Measurements from ENCODE around the gene SMOC1.
A peak's percentile ranks its signal among the peaks of the same experiment; 100 is the strongest.

The SMOC1 gene

DNA sequence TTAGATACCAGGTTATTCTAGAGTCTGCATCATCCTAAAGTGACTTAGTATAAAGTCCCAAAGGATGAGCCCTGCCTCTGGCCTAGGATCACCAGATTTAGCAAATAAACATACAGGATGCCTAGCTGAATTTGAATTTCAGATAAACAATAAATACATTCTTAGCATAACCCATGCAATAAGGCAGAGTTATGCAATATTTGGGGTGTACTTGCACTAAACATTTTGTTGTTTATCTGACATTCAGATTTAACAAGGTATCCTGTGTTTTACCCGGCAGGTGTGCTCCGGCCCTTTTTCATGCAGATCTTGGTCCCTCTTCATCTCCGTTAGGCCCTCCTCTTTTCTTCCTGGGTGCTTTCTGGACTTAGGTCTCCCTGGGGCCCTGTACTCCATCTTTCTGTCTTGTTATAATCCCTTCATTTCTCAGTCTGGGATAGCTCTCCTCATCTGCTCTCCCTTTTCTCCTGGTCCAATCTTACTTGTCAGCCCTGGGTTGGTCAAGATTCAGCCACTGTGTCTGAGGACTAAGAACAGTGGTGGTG, 18.1 kb upstream of the SMOC1 start:
- H3K27ac ChIP-seq, result no peak overlapping the region
- no peak for DNase-seq (ENCODE audit: low read depth, low spot score)

DNA sequence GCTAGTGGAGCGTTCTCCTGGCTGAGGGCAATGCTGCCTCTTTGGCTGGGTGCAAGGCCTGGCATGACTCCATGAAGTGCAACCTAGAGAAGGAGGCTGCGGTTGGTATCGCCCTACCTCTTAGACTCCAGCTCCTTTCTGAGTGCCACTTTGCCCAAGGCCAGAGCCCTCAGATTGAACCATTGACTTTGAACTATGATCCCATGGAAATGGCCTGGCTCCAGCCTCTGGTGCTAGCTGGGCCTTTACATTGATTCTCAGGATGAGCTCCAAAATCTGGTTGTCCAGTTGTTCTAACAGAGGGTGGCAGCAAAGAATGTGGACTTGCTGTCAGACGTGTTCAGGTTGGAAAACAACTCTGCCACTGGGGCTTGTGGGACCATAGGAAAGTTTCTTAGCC, 16.1 kb upstream of the SMOC1 start:
- H3K27ac ChIP-seq, result no peak overlapping the region
- no peak for DNase-seq (ENCODE audit: low read depth, low spot score)

DNA sequence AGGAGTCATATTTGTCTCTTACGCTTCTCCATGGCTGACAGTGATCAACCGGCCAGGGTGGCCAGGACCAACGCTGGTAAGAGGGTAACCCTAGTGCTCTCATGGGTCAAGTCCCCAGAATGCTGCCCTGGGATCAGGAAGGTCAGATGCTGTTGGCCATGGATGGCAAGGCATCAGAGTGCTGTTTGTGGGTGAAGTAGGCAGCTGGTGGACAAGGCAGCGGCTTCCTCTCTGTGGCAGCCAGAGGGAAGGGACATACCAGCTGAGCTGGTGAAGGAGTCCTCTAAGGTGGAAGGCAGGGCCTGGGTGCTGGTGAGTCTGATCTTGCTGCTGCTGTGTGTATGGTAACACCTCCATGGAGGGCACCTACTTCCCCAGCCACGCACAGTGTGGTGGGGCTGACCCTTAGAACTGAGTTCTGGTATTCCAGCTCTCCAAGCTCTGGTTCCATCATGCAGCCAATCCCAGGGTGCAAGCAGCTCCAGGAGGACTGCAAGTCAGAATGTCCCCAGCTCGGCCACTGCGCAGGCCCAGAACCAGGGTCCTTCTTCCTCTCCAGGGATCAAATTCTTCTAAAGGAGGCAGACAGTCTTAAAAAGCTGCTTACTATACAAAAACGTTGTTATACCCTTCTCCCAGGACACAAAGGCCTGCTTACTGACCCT, 13.4 kb upstream of the SMOC1 start:
- DNase-seq (ENCODE audit: low read depth, low spot score), result no peak
- H3K27ac ChIP-seq, result no peak overlapping the region

DNA sequence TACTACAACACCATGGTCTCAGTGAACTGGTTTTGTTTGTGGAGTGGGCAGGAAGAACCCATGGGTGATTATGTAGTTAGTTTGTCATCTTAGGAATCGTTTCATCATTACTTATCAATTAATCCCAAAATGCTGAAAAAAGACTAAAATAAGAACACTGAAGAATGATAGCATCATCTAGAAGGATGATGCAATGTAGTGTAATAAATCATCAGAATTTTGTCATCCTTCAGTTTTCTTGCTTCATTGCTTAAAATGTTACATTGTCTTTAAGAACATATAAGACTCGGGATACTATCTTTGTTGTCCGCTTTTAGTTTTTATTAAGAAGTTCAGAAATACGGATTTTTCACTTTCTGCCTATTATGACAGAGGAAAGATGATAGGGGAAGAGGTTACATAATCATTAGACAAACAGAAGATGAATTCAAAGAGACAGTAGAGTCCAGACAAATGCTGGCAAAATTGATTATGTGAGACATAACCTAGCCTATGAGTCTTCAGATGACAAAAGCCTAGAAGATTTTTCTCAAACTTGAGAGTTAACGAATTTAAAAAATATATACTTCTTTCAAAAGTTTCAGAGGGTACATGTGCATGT, 10.8 kb upstream of the SMOC1 start:
- no peak for DNase-seq (ENCODE audit: low read depth, low spot score)

DNA sequence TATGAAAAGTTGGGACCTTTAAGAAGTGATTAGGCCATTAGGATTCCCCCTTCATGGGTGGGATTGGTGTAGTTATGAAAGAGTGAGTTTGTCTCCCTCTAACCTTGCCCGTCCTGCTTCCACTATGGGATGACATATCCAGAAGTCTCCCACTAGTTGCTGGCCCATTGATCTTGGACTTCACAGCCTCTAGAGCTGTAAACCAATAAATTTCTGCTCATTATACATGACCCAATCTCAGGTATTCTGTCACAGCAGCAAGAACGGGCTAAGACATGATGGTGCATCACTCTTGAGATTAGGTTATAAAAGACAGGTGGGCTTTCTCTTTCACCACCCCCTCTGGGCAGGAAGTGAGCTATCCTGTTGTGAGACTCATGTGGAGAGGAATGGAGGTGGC, 8.6 kb upstream of the SMOC1 start:
- no peak for DNase-seq (ENCODE audit: low read depth, low spot score)
- H3K27ac ChIP-seq, result no peak overlapping the region

More for the DNA sequence above, 10.8 kb upstream of the SMOC1 start:
- H3K27ac ChIP-seq, result no peak overlapping the region

DNA sequence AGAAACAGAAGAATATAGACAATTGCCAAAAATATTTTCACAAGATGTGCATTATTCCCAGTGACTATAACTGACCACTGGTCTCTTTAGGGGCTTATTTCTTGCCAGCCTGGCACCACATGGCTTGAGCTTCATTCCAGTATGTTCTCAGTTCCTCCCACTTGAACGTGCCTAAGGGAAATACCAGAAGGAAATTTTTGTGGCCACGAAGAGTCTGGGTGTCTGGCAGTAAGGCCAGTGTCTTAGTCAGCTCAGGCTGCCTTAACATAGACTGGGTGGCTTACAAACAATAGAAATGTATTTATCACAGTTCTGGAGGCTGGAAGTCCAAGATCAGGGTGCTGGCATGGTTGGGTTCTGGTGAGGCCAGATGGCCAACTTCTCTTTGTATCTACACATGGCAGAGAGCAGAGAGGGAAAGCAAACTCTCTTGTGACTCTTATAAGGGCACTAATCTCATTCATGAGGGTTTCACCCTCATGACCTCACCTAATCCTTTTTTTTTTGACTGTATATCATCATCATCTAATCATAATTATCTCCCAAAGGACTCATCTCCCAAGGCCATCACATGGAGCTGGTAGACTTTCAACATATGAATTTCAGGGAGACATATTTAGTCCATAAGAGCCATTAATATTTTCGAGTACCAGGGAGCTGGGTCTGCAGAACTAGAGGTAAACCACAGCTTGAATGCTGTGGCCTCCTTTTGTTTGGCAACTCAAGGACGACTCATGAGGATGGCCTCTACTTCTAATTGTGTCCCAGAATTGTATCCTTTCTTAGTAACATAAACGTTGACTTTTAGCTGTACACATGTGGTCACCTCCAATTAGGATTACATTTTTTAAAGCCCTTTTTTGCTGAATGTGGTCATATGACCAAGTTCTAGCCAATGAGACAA, 5.1 kb upstream of the SMOC1 start:
- no peak overlapping the region for H3K27ac ChIP-seq
- DNase-seq (ENCODE audit: low read depth, low spot score), result peak; percentile 29

DNA sequence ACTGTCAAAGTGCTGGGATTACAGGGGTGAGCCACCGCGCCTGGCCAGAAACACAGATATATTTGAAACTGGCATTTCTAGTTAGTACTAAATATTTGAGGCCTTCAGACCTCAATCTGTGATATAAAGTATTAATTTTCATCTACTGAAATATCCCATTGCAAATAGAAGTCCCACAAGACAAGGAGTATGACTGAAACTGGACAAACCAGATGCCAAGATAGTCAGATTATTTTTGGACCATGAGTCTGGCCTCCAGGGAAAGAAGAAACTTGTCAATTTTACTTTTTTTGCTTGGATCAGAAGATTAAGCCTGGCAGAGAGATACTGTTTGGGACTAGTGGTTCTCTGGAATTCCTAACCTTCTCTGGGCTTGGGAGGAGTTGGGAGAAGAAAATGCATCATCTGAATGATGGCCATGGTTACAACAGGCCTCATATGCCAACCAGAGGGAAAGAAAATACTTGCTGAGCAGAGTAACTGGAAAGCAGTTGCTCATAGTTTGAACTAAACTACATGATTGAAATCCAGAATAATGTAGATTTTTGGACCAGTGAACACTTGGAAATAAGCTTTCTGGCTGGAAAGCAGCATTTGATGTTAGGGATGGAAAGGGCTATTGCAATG, 2.9 kb upstream of the SMOC1 start:
- no peak for DNase-seq (ENCODE audit: low read depth, low spot score)
- H3K27ac ChIP-seq, result no peak overlapping the region

DNA sequence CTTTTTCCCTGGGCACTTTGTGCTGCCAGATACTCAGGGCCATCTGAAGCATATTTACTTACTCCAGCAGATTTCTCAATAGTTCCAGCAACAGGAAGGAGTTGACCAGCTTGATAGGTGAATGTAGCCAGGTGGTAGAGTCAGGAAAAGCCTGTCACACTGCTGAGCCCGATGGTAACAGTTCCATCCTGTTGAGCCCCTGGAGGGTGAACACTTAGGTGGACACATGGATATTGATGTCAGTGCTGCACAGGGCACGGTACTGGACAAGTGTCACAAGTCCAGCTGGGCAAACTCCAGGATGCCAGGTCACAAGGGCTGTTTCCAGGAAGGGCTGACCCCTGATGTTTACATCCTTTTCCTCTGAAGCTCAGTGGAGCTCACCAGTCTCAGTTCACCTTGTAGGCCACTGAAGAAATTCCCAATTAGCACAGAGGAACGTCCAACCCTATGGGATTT, 2.3 kb upstream of the SMOC1 start:
- H3K27ac ChIP-seq, result no peak overlapping the region
- no peak for DNase-seq (ENCODE audit: low read depth, low spot score)

DNA sequence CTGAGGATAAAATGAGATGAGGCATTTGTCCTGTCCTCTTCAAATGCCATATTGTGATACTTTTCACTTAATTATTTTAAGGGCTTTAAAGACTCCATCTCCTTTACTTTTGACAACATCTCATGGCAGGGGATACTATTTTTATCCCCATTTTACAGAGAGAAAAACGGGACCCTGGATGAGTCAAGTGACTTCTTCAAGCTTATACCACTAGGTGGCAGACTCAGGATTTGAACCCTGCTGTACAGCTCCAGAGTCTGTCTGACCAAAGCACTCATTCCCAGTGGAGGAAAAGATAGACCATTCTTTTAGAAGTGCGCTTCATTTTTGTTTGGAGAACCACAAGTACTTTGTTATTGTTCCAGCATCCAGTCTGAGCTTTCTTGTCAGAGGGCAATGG, 1.7 kb upstream of the SMOC1 start:
- H3K27ac ChIP-seq, result no peak overlapping the region
- DNase-seq (ENCODE audit: low read depth, low spot score), result no peak

DNA sequence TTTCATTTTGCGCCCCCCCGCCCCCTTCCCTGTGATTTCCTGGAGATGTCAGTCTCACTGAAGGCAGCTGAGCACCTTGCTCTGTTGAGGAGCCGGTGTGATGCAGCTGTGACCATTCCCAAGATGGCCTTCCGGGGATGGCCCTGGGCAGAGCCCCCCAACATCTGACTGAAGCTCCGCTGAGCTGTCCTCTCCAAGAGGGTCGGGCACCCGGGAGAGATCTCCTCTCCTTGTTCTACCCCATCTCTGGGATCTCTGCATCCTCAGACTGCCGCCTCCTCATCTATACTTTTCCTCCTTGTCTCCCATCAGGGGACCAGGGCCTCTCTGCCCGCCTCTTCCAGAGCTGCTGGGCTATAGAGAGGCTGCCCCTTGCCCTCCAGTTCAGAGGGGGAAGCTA, 965 bp upstream of the SMOC1 start:
- H3K27ac ChIP-seq, result no peak overlapping the region
- no peak for DNase-seq (ENCODE audit: low read depth, low spot score)

DNA sequence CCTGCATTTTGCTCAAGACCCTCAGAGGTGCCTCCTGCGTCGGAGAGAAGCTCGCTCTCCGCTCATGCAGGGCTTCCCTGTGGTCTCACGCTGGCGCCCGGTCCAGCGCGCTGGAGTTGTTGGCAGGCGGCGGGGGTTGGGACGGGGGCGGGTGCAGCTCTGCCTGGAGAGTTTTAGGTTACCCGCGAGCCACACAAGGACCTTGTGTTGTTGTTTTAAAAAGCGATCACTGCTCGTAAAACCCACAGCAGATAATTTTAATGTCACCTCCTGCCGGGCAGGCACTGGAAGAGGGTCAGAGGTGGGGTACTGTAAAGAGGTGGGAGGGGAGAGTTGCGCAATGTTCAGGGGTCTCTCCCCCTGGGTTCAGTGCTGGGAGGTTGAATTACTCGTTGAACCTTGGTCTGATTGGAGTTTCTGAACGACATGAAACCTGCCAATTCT, 850 bp downstream of the SMOC1 start:
- no peak for DNase-seq (ENCODE audit: low read depth, low spot score)
- no peak overlapping the region for H3K27ac ChIP-seq

DNA sequence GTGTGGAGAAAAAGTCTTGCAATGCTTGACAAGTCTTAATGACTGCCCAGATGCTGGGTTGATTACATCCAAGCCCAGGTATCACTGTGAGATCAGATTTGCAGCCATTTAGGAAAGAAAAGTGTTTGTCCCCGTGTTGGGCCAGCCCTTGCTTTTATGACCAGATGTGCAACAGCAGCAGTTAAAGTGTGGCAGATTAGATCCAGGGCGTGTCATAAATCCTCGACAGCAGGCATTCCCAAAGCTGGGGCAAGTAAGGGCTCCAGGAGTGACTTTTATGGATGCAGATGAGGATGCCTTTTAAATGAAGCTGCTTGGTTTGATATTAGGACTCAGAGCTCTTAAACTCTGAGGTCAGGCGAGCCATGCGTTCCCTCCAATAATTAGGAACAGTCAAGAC, 1.7 kb downstream of the SMOC1 start:
- DNase-seq (ENCODE audit: low read depth, low spot score), result no peak
- H3K27ac ChIP-seq, result no peak overlapping the region

DNA sequence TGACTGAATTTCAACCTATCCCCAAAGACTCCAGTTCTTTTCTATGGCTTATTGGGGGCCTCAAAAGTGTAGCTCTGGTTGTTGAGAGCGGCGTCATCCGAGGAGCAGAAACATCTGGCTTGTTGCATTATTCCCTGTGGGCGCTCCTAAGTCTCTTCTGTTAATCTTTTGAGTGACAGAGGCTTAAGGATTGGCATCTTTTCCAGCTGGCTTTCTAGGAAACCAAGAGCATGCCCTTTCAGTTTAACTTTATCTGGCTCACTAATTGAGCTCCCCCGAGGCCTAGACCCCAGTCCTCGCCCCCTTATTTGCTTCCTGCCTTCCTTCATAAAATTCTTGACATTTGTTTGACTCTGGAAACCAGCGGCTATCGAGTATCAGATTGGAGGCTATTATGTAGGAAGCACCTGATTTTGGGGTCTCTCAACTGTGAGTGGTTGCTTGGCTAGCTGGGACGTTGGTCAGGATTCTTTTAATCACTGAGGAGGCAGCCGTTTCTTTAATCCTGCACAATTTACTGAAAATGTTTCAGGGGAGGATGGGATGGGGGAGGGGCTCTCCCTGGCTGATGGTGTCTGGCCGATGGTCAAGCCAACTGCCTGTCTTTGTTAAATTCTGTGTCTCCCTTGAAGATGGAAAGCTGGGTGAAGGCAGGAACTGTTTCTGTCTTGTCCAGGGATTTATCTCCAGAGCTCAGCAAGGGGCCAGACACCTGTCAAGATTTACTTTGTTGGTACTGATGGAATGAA, 3.1 kb downstream of the SMOC1 start:
- no peak overlapping the region for H3K27ac ChIP-seq
- DNase-seq (ENCODE audit: low read depth, low spot score), result no peak

DNA sequence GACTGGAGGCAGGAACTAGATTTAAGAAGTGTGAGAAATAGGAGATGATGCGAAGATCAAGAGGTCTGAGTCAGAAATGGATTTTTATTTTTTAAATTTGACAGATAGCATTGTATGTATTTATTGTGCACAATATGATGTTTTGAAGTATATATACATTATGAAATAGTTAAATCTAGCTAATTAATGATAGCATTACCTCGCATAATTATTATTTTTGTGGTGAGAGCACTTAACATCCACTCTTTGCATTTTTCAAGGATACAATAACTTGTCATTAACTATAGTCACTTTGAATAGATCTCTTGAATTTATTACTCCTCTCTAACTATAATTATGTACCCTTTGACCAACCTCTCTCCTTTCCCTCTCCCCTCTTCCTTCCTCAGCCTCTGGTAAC, 3.7 kb downstream of the SMOC1 start:
- H3K27ac ChIP-seq, result no peak overlapping the region
- no peak for DNase-seq (ENCODE audit: low read depth, low spot score)

DNA sequence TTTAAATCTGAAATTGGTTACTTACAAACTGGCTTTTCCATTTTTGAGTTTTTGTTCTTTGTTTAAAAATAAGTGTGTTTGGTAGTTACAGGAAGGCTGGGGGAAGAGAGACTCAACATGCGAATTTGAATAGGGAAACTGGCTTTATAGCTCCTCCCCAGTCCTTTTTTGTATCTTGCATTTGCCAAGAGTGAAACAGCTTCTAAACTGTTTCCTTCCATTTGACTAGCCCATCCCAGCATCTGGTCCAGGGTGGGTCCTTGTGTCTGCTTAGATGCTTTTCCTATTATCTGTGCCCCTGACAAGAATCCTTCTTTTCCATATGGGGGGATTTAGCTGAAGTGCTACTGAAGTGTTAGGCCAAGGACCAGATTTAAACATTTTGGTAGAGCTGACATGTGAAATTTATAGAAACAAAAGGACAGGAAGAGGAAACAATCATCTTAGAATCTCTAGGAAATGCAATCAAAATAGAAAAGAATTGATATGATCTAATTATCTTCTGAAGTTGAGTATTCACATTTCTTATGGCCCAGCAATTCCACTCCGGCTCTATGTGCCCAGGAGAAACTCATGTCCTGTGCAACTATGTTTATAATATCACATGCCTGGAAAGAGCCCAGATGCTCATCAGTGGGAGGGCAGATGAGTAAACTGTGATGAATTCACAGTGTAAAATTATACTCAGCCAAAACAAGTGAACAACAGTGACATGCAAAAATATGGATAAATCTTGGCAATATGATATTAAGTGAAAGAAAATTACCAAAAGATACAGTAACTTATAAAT, 7.4 kb downstream of the SMOC1 start:
- H3K27ac ChIP-seq, result peak overlapping the region; percentile 54
- no peak for DNase-seq (ENCODE audit: low read depth, low spot score)

DNA sequence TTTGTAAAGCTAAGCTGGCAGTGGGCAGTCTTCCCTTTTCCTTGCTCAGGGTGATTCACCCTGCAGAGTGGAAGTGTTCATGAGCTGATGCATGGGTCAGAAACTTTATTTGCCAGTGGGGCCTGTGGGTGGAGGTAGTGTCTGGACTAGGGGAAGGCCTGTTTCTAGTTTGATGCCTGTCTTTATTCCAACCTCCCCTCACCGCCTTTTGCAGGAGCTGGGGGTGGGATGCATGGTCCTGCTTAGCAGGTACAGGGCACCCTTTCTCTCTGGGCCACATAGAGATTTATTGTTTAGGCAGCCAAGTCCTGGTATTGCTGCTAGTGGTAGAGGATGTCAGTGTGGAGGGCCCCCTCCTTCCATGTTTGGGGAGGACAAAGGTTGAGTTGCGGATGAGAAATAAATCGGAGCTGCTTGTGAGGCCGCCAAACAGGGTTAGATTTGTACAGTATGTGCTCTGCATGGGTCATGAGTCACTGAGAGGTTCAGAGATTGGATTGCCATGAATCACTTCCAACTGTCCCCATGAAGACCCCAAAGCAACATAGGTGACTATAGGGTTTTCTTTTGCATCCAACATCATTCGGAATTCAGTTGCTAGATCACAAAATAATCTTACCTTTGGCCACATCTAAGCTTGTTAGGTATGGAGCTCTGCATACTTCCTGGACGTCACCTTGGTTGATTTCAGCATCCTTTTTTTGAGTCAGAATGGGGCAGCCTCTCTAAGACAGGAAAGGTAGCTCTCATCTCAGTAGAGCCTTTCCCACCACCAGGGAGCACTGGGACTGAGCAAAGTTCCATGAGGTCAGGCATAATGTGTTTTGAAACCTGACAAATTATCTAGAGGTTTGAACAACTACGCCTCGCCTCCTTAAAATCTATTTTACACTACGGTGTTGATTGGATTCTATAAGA, 8.8 kb downstream of the SMOC1 start:
- peak overlapping the region; percentile 54 for H3K27ac ChIP-seq
- DNase-seq (ENCODE audit: low read depth, low spot score), result no peak

DNA sequence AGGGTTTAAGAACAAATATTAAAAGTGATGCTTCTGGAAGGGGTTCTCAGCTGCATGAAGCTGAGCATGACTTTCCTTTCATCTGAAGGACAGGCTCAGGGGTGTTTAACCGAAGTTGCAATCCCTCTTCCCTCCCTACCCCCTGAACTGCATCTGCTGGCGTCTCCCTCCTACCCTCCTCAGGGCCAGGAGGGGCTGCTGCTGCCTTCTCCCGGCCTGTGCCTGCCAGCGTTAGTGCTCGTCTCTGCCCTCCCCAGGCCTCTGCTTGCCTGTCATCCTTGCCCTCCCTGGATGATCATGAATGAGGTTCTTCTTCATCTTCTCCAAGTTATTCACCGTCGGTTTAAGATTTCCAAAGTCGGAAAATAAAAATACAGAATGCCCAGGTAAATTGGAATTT, 12.2 kb downstream of the SMOC1 start:
- no peak overlapping the region for H3K27ac ChIP-seq

DNA sequence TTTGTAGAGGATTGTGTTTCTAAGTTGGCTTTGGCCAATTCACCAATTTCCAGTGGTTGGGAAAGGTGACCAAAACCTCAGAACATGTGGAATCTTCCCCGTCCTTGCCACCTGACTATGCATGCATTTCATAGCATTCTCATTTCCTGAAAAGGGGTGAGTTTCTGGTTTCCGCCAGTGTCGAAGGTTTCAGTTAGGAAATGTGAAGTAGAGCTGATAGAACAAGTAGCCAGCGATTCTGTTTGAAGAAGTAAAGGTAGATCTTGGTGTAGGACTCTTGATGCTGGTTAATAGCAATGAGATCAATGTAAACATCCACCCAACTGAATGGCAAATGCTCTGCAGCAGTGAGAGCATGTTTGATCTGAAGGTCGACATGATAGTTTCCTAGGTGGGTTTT, 15.9 kb downstream of the SMOC1 start:
- H3K27ac ChIP-seq, result no peak overlapping the region
- DNase-seq (ENCODE audit: low read depth, low spot score), result no peak

More for the DNA sequence above, 12.2 kb downstream of the SMOC1 start:
- no peak for DNase-seq (ENCODE audit: low read depth, low spot score)

Data from epithelial cell of prostate (primary cell).